Testis (tissue), 2 donors: ENCODE data around the gene JAKMIP1.

Experiments used
- POLR2A ChIP-seq: fragments of 450-650 bp; IDR thresholded peaks from one replicate; pipeline ENCODE4 v1.6.1; 2017; ENCODE audit warnings: antibody characterized with exemption, mild to moderate bottlenecking, moderate library complexity
- TF ChIP-seq, protein P1 (sequence below), 3 experiments: fragments of 450-650 bp in 2 of 3; fragments of 200-600 bp in 1 of 3; sonication (generic) in 1 of 3; IDR thresholded peaks; one replicate each; pipeline ENCODE4 v1.5.1; 2016 to 2019; ENCODE audit warnings: antibody characterized with exemption in 3 of 3, mild to moderate bottlenecking in 2 of 3, moderate library complexity in 1 of 3

DNA sequence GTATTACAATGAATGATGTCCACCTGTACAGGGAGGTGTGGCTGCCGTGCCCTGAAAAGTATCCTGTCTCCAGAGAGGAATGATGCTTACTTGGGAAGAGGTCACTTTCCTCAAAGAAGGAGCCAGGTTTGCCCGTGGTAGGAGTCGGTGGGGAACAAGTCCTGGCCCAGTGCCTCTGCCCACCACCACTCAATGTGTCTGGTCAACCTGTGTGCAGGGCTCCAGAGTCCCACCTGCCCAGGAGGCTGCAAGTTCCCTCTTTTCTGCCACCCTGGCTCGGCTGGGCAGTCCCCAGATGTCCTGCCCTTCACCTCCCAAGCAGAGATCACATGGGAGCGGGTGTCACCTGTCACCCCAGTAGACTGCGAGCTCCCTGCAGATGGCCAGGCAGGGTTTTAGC, 106.7 kb downstream of the JAKMIP1 start:
- TF ChIP-seq POLR2A, result no peak
- TF ChIP-seq, protein P1, sequence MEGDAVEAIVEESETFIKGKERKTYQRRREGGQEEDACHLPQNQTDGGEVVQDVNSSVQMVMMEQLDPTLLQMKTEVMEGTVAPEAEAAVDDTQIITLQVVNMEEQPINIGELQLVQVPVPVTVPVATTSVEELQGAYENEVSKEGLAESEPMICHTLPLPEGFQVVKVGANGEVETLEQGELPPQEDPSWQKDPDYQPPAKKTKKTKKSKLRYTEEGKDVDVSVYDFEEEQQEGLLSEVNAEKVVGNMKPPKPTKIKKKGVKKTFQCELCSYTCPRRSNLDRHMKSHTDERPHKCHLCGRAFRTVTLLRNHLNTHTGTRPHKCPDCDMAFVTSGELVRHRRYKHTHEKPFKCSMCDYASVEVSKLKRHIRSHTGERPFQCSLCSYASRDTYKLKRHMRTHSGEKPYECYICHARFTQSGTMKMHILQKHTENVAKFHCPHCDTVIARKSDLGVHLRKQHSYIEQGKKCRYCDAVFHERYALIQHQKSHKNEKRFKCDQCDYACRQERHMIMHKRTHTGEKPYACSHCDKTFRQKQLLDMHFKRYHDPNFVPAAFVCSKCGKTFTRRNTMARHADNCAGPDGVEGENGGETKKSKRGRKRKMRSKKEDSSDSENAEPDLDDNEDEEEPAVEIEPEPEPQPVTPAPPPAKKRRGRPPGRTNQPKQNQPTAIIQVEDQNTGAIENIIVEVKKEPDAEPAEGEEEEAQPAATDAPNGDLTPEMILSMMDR (IDR thresholded peaks at IDR 0.05), result no peak
